ENCODE results near the gene A1BG.
A peak's percentile ranks its signal among the peaks of the same experiment; 100 is the strongest.

A1BG gene

GRCh38 chr19:58352760-58353671 is at the start of gene A1BG:
Gene A1BG, minus strand, starts transcription at chr19:58353492. Its CDS starts 55 bp downstream, at chr19:58353437.
- DNase-seq: no peak

- no peak for DNase-seq
Measured at GRCh38 chr19:58401840-58402421, 48.6 kb upstream of the A1BG start.

- DNase-seq: peak; percentile 99
Measured at GRCh38 chr19:58400916-58401839, 47.9 kb upstream of the A1BG start.

- no peak for DNase-seq
Measured at GRCh38 chr19:58400316-58400915, 47.1 kb upstream of the A1BG start.

GRCh38 chr19:58399903-58400302 is 46.6 kb upstream of the A1BG start:
- DNase-seq: no peak

- no peak for DNase-seq
Measured at GRCh38 chr19:58398545-58398944, 45.3 kb upstream of the A1BG start.

- DNase-seq: no peak
Measured at GRCh38 chr19:58398087-58398486, 44.8 kb upstream of the A1BG start.

- no peak for DNase-seq
Measured at GRCh38 chr19:58397533-58398037, 44.3 kb upstream of the A1BG start.

GRCh38 chr19:58396691-58397532 is 43.6 kb upstream of the A1BG start:
- no peak for DNase-seq

GRCh38 chr19:58395979-58396627 is 42.8 kb upstream of the A1BG start:
- no peak for DNase-seq

GRCh38 chr19:58395220-58395978 is 42.1 kb upstream of the A1BG start, which contains the start of gene RNF225:
Gene RNF225, plus strand, starts transcription at chr19:58395656. Its CDS starts 434 bp downstream, at chr19:58396090.
- DNase-seq: no peak

GRCh38 chr19:58394821-58395219 is 41.5 kb upstream of the A1BG start:
- no peak for DNase-seq

- no peak for DNase-seq
Measured at GRCh38 chr19:58393725-58394033, 40.4 kb upstream of the A1BG start.

GRCh38 chr19:58392945-58393724 is 39.8 kb upstream of the A1BG start:
- no peak for DNase-seq

GRCh38 chr19:58388175-58388526 is 34.9 kb upstream of the A1BG start:
- no peak for DNase-seq

GRCh38 chr19:58387338-58388174 is 34.3 kb upstream of the A1BG start:
- DNase-seq: no peak

GRCh38 chr19:58386576-58387337 is 33.5 kb upstream of the A1BG start, which contains the start of gene RPS5:
Gene RPS5, plus strand, starts transcription at chr19:58387269. Its CDS starts 869 bp downstream, at chr19:58388138.
- peak; percentile 93 for DNase-seq
